ENCODE data around the gene APH1B.

APH1B gene

DNA sequence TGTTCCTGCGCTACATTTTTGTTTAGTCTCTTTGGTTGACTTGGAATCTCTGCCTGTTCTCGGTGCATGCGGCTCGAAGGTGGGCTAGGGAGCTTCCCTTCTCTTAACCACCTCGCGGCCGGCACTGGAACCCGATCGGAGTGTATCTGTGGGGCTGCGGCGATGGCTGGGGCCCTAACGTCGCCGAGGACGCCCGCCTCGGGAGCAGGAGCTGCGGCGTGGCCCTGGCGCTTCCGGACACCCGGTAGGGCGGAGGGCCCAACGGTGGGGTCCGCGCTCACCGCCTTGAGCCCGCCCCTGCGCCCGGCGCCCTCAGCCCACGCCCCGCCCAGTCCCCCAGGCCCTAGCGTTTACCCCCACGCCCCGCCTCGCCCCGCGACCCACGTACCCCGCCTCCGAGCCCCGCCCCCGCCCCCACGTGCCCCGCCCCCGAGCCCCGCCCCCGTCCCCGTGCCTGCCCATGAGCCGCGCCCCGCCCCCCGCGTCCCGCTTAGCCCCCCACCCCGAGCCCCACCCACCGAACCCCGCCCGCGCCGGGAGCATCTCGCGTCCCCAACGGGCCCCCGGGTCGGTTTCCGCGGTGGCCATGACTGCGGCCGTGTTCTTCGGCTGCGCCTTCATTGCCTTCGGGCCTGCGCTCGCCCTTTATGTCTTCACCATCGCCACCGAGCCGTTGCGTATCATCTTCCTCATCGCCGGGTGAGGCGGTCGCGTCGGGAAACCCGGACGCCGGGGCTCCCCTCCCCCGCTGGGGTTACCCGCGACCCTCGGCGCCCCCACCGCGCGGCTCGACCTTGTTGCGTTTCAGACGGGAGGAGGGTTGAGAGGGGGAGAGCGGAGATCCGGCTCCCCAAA lies at the start of gene APH1B (continued):
- TF ChIP-seq, protein P1, sequence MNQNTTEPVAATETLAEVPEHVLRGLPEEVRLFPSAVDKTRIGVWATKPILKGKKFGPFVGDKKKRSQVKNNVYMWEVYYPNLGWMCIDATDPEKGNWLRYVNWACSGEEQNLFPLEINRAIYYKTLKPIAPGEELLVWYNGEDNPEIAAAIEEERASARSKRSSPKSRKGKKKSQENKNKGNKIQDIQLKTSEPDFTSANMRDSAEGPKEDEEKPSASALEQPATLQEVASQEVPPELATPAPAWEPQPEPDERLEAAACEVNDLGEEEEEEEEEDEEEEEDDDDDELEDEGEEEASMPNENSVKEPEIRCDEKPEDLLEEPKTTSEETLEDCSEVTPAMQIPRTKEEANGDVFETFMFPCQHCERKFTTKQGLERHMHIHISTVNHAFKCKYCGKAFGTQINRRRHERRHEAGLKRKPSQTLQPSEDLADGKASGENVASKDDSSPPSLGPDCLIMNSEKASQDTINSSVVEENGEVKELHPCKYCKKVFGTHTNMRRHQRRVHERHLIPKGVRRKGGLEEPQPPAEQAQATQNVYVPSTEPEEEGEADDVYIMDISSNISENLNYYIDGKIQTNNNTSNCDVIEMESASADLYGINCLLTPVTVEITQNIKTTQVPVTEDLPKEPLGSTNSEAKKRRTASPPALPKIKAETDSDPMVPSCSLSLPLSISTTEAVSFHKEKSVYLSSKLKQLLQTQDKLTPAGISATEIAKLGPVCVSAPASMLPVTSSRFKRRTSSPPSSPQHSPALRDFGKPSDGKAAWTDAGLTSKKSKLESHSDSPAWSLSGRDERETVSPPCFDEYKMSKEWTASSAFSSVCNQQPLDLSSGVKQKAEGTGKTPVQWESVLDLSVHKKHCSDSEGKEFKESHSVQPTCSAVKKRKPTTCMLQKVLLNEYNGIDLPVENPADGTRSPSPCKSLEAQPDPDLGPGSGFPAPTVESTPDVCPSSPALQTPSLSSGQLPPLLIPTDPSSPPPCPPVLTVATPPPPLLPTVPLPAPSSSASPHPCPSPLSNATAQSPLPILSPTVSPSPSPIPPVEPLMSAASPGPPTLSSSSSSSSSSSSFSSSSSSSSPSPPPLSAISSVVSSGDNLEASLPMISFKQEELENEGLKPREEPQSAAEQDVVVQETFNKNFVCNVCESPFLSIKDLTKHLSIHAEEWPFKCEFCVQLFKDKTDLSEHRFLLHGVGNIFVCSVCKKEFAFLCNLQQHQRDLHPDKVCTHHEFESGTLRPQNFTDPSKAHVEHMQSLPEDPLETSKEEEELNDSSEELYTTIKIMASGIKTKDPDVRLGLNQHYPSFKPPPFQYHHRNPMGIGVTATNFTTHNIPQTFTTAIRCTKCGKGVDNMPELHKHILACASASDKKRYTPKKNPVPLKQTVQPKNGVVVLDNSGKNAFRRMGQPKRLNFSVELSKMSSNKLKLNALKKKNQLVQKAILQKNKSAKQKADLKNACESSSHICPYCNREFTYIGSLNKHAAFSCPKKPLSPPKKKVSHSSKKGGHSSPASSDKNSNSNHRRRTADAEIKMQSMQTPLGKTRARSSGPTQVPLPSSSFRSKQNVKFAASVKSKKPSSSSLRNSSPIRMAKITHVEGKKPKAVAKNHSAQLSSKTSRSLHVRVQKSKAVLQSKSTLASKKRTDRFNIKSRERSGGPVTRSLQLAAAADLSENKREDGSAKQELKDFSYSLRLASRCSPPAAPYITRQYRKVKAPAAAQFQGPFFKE (tag by site-specific recombination; IDR thresholded peaks at IDR 0.05; ENCODE audit: borderline replicate concordance), result no peak
- no peak for TF ChIP-seq ZNF501 (tag by site-specific recombination; IDR thresholded peaks at IDR 0.05)
- TF ChIP-seq, protein P2, sequence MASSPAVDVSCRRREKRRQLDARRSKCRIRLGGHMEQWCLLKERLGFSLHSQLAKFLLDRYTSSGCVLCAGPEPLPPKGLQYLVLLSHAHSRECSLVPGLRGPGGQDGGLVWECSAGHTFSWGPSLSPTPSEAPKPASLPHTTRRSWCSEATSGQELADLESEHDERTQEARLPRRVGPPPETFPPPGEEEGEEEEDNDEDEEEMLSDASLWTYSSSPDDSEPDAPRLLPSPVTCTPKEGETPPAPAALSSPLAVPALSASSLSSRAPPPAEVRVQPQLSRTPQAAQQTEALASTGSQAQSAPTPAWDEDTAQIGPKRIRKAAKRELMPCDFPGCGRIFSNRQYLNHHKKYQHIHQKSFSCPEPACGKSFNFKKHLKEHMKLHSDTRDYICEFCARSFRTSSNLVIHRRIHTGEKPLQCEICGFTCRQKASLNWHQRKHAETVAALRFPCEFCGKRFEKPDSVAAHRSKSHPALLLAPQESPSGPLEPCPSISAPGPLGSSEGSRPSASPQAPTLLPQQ (tag by site-specific recombination; IDR thresholded peaks at IDR 0.05), result peak; percentile 92
- no peak for TF ChIP-seq ZNF112 (tag by site-specific recombination; IDR thresholded peaks at IDR 0.05)
- TF ChIP-seq, protein P3, sequence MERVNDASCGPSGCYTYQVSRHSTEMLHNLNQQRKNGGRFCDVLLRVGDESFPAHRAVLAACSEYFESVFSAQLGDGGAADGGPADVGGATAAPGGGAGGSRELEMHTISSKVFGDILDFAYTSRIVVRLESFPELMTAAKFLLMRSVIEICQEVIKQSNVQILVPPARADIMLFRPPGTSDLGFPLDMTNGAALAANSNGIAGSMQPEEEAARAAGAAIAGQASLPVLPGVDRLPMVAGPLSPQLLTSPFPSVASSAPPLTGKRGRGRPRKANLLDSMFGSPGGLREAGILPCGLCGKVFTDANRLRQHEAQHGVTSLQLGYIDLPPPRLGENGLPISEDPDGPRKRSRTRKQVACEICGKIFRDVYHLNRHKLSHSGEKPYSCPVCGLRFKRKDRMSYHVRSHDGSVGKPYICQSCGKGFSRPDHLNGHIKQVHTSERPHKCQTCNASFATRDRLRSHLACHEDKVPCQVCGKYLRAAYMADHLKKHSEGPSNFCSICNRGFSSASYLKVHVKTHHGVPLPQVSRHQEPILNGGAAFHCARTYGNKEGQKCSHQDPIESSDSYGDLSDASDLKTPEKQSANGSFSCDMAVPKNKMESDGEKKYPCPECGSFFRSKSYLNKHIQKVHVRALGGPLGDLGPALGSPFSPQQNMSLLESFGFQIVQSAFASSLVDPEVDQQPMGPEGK (tag by site-specific recombination; IDR thresholded peaks at IDR 0.05), result 0 out of 2 replicates have a peak, but pooled peaks have one; percentile 23
- no peak for TF ChIP-seq ZNF830 (tag by site-specific recombination; IDR thresholded peaks at IDR 0.05; ENCODE audit: low read depth)
- peak; percentile 59 for TF ChIP-seq OSR2 (tag by site-specific recombination; IDR thresholded peaks at IDR 0.05)
- no peak for TF ChIP-seq SETDB1 (IDR thresholded peaks at IDR 0.05; ENCODE audit: insufficient read length, low read length)
- no peak for TF ChIP-seq MEIS1 (CRISPR knock-in tag; IDR thresholded peaks at IDR 0.05; ENCODE audit: borderline replicate concordance)
- 0 out of 2 replicates have a peak, but pooled peaks have one; percentile 27 for TF ChIP-seq ZNF391 (tag by site-specific recombination; IDR thresholded peaks at IDR 0.05; ENCODE audit: borderline replicate concordance, low read depth)
- TF ChIP-seq ZNF350 (tag by site-specific recombination; IDR thresholded peaks at IDR 0.05), result no peak
- TF ChIP-seq ZNF274 (IDR thresholded peaks at IDR 0.05; ENCODE audit: low read length), result no peak
- TF ChIP-seq ZNF274 (tag by site-specific recombination; IDR thresholded peaks at IDR 0.05; ENCODE audit: borderline replicate concordance), result no peak
- TF ChIP-seq ZNF596 (tag by site-specific recombination; IDR thresholded peaks at IDR 0.05), result no peak
- TF ChIP-seq ZNF677 (tag by site-specific recombination; IDR thresholded peaks at IDR 0.05), result no peak
- TF ChIP-seq ZNF2 (tag by site-specific recombination; IDR thresholded peaks at IDR 0.05), result 0 out of 2 replicates have a peak, but pooled peaks have one; percentile 14
- no peak for TF ChIP-seq TCF7L2 (IDR thresholded peaks at IDR 0.05; ENCODE audit: borderline replicate concordance, low read depth, low read length)
- no peak for TF ChIP-seq KLF9 (tag by site-specific recombination; IDR thresholded peaks at IDR 0.05; ENCODE audit: low read depth)
- TF ChIP-seq, protein P4, sequence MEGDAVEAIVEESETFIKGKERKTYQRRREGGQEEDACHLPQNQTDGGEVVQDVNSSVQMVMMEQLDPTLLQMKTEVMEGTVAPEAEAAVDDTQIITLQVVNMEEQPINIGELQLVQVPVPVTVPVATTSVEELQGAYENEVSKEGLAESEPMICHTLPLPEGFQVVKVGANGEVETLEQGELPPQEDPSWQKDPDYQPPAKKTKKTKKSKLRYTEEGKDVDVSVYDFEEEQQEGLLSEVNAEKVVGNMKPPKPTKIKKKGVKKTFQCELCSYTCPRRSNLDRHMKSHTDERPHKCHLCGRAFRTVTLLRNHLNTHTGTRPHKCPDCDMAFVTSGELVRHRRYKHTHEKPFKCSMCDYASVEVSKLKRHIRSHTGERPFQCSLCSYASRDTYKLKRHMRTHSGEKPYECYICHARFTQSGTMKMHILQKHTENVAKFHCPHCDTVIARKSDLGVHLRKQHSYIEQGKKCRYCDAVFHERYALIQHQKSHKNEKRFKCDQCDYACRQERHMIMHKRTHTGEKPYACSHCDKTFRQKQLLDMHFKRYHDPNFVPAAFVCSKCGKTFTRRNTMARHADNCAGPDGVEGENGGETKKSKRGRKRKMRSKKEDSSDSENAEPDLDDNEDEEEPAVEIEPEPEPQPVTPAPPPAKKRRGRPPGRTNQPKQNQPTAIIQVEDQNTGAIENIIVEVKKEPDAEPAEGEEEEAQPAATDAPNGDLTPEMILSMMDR (tag by site-specific recombination; IDR thresholded peaks at IDR 0.05), result peak; percentile 34; the same call in 1 of the 2 replicates
- TF ChIP-seq, protein P5, sequence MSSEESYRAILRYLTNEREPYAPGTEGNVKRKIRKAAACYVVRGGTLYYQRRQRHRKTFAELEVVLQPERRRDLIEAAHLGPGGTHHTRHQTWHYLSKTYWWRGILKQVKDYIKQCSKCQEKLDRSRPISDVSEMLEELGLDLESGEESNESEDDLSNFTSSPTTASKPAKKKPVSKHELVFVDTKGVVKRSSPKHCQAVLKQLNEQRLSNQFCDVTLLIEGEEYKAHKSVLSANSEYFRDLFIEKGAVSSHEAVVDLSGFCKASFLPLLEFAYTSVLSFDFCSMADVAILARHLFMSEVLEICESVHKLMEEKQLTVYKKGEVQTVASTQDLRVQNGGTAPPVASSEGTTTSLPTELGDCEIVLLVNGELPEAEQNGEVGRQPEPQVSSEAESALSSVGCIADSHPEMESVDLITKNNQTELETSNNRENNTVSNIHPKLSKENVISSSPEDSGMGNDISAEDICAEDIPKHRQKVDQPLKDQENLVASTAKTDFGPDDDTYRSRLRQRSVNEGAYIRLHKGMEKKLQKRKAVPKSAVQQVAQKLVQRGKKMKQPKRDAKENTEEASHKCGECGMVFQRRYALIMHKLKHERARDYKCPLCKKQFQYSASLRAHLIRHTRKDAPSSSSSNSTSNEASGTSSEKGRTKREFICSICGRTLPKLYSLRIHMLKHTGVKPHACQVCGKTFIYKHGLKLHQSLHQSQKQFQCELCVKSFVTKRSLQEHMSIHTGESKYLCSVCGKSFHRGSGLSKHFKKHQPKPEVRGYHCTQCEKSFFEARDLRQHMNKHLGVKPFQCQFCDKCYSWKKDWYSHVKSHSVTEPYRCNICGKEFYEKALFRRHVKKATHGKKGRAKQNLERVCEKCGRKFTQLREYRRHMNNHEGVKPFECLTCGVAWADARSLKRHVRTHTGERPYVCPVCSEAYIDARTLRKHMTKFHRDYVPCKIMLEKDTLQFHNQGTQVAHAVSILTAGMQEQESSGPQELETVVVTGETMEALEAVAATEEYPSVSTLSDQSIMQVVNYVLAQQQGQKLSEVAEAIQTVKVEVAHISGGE (tag by site-specific recombination; conservative IDR thresholded peaks at IDR 0.05; ENCODE audit: low read depth), result 0 out of 2 replicates have a peak, but pooled peaks have one; percentile 16
- no peak for TF ChIP-seq ZNF664 (tag by site-specific recombination; IDR thresholded peaks at IDR 0.05)
- TF ChIP-seq, protein P6, sequence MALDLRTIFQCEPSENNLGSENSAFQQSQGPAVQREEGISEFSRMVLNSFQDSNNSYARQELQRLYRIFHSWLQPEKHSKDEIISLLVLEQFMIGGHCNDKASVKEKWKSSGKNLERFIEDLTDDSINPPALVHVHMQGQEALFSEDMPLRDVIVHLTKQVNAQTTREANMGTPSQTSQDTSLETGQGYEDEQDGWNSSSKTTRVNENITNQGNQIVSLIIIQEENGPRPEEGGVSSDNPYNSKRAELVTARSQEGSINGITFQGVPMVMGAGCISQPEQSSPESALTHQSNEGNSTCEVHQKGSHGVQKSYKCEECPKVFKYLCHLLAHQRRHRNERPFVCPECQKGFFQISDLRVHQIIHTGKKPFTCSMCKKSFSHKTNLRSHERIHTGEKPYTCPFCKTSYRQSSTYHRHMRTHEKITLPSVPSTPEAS (tag by site-specific recombination; IDR thresholded peaks at IDR 0.05), result no peak
